ENCODE data around the gene MAP4K1.
A peak's percentile ranks its signal among the peaks of the same experiment; 100 is the strongest.

The MAP4K1 gene

DNA sequence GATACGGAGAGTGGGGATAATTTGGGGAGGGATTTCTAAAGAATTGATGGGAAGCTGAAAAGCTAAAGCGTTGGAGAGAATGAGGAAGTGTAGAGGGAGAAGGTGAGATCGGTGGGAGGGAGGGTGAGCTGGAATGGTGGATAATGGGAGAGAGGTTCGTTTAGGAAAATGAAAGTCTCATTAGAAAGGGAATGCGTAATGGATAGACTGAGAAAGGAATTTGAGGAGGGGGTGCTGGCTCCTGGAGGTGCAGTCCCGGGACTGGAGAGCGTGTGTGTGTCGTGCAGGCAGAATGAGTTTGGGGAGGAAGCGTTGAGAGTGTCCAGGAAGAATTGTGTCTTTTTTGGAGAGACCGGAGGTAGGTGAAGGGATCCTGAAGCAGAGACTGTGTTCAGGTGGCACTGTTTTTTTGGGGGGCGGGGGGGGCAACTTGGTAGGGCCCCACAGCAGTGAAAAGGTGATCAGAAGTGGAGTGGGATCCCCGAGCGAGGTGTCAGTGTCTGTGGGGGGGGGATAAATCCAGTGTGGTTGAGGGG lies 31.1 kb upstream of the MAP4K1 start:
- H4K20me1 ChIP-seq (ENCODE audit: insufficient read depth, low read length), result peaks cover 49% of the 10 kb centered on the region
- peaks cover 64% of the 10 kb centered on the region for H3K79me2 ChIP-seq (ENCODE audit: low read length)
- H3K9me3 ChIP-seq (ENCODE audit: insufficient read depth, low read length), result no peaks in the 10 kb centered on the region
- H3K27ac ChIP-seq (ENCODE audit: low read length), result no peak overlapping the region
- peaks cover 20% of the 10 kb centered on the region for H3K36me3 ChIP-seq (replicated peaks; ENCODE audit: low read depth, low read length)
- peak overlapping the region; percentile 99 for H3K9ac ChIP-seq (ENCODE audit: low read length)
- peak overlapping the region; percentile 94 for H3K4me2 ChIP-seq (ENCODE audit: low read length)
- TF ChIP-seq, protein P1, sequence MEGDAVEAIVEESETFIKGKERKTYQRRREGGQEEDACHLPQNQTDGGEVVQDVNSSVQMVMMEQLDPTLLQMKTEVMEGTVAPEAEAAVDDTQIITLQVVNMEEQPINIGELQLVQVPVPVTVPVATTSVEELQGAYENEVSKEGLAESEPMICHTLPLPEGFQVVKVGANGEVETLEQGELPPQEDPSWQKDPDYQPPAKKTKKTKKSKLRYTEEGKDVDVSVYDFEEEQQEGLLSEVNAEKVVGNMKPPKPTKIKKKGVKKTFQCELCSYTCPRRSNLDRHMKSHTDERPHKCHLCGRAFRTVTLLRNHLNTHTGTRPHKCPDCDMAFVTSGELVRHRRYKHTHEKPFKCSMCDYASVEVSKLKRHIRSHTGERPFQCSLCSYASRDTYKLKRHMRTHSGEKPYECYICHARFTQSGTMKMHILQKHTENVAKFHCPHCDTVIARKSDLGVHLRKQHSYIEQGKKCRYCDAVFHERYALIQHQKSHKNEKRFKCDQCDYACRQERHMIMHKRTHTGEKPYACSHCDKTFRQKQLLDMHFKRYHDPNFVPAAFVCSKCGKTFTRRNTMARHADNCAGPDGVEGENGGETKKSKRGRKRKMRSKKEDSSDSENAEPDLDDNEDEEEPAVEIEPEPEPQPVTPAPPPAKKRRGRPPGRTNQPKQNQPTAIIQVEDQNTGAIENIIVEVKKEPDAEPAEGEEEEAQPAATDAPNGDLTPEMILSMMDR (IDR thresholded peaks at IDR 0.05; ENCODE audit: low read depth, low read length), result no peak
- no peak for TF ChIP-seq EZH2phosphoT487 (IDR thresholded peaks at IDR 0.05; ENCODE audit: low read depth)
- no peaks in the 10 kb centered on the region for H3K27me3 ChIP-seq (ENCODE audit: low read depth, low read length)
- no peak overlapping the region for H2AFZ ChIP-seq (ENCODE audit: low read depth, low read length)
- H3K4me3 ChIP-seq (ENCODE audit: low read length), result peak overlapping the region; percentile 99
- peaks cover 35% of the 10 kb centered on the region for H3K4me1 ChIP-seq (ENCODE audit: low read length)

DNA sequence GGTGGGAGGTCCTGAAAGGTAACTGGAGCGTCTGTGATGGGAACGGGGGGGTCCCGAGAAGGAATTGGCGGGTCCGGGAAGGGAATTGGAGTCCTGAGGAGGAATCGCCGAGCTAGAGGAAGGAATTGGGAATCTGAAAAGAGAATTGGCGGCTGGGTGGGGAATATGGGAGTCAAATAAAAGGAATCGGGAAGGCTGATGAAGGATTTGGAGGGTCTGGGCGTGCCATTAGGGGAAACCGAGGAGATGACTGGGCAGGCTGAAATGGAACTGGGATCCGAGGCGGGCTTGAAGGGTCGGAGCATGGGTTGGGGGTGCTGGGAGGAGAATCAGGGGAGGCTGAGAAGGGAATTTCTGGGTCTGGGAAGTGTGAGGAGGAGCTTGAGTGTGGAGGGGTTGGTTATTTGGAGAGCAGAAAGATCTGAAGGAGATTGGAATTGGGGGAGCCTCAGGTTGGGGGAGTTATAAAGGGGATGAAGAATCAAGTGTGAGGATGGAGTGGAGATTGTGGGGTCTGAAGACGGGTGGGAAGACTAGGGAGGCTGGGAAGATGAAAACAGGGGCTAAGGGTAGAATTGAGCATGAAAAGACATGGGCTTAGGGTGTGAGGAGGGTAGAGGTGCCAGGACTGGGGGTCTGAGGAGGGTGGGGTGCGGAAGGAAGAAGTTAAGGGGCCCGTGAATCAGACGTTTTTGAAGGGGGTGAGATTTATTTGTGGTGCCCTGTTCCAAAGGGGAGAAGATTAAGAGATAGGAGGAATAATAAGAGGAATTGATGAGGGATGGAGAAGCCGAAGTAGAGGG lies 30.4 kb upstream of the MAP4K1 start:
- Histone ChIP-seq H3K79me2 (ENCODE audit: low read length) (peaks cover 57% of the 10 kb centered on the region), H3K4me3 (ENCODE audit: low read length) (peak overlapping the region; percentile 99), H3K27me3 (ENCODE audit: low read depth, low read length) (no peaks in the 10 kb centered on the region), H3K36me3 (replicated peaks; ENCODE audit: low read depth, low read length) (peaks cover 15% of the 10 kb centered on the region), H3K9me3 (ENCODE audit: insufficient read depth, low read length) (no peaks in the 10 kb centered on the region), H3K27ac (ENCODE audit: low read length) (peak overlapping the region; percentile 32; the same call in 1 of the 2 replicates), H4K20me1 (ENCODE audit: insufficient read depth, low read length) (peaks cover 42% of the 10 kb centered on the region), H3K9ac (ENCODE audit: low read length) (peak overlapping the region; percentile 99), H2AFZ (ENCODE audit: low read depth, low read length) (no peak overlapping the region), H3K4me2 (ENCODE audit: low read length) (peak overlapping the region; percentile 94), H3K4me1 (ENCODE audit: low read length) (peaks cover 30% of the 10 kb centered on the region)
- TF ChIP-seq EZH2phosphoT487 (IDR thresholded peaks at IDR 0.05; ENCODE audit: low read depth), result no peak

DNA sequence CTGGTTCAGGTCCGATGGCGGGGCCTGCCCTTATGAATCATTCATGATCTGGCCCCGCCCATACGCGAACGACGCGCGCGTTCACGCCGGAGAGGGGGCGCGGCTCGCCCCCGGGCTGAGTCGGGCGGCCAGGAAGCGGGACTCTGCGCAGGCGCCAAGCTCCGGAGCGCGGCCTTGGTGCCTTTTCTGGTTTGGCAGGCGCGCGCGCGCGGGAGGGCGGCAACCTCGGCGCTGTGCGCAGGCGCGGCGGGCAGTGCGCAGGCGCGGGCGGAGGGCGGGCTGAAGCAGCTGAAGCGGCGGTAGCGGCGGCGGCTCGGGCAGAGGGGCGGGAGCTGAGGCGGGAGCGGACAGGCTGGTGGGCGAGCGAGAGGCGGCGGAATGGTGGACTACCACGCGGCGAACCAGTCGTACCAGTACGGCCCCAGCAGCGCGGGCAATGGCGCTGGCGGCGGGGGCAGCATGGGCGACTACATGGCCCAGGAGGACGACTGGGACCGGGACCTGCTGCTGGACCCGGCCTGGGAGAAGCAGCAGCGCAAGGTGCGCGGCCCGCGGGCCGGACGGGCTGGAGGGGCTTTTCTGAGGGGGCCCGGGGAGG lies 29.7 kb upstream of the MAP4K1 start, which contains the start of gene ACTN4:
ACTN4 (plus strand) TSS at position 282 of the 598 bp plus-strand sequence; CDS start at position 379, 97 bp downstream.
- peaks cover 40% of the 10 kb centered on the region for H4K20me1 ChIP-seq (ENCODE audit: insufficient read depth, low read length)
- H3K36me3 ChIP-seq (replicated peaks; ENCODE audit: low read depth, low read length), result peaks cover 14% of the 10 kb centered on the region
- peak within 1 kb of the TSS; percentile 32; the same call in 1 of the 2 replicates for H3K27ac ChIP-seq (ENCODE audit: low read length)
- peaks cover 31% of the 10 kb centered on the region for H3K4me1 ChIP-seq (ENCODE audit: low read length)
- H3K9me3 ChIP-seq (ENCODE audit: insufficient read depth, low read length), result no peaks in the 10 kb centered on the region
- H3K27me3 ChIP-seq (ENCODE audit: low read depth, low read length), result no peaks in the 10 kb centered on the region
- peak within 1 kb of the TSS; percentile 76; the same call in 1 of the 2 replicates for H2AFZ ChIP-seq (ENCODE audit: low read depth, low read length)
- TF ChIP-seq EZH2phosphoT487 (IDR thresholded peaks at IDR 0.05; ENCODE audit: low read depth), result no peak
- TF ChIP-seq, protein P1 (IDR thresholded peaks at IDR 0.05; ENCODE audit: low read depth, low read length), result no peak
- peaks cover 50% of the 10 kb centered on the region for H3K79me2 ChIP-seq (ENCODE audit: low read length)
- H3K4me3 ChIP-seq (ENCODE audit: low read length), result peak within 1 kb of the TSS; percentile 99
- peak within 1 kb of the TSS; percentile 99 for H3K9ac ChIP-seq (ENCODE audit: low read length)
- H3K4me2 ChIP-seq (ENCODE audit: low read length), result peak within 1 kb of the TSS; percentile 94

DNA sequence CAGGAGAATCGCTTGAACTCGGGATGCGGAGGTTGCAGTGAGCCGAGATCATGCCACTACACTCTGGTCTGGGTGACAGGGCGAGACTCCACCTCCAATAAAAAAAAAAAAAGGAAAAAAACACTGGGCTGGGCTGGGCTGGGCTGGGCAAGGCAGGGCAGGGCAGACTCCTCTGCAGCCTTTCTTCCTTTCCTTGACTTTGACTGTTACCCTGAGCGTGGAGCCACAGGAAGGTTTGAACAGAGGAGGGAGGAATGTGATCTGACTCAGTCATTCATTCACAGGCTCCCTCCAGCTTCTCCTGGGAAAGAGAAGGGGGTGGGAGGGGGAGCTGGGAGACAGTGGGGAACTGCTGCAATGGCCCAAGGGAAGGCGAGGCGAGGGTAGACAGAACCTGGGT lies 27.0 kb upstream of the MAP4K1 start:
- Histone ChIP-seq H3K9me3 (ENCODE audit: insufficient read depth, low read length) (no peaks in the 10 kb centered on the region), H3K9ac (ENCODE audit: low read length) (no peak overlapping the region), H3K79me2 (ENCODE audit: low read length) (peaks cover 23% of the 10 kb centered on the region), H2AFZ (ENCODE audit: low read depth, low read length) (no peak overlapping the region), H3K4me3 (ENCODE audit: low read length) (no peak overlapping the region), H3K36me3 (replicated peaks; ENCODE audit: low read depth, low read length) (peaks cover 4% of the 10 kb centered on the region), H3K4me1 (ENCODE audit: low read length) (peaks cover 18% of the 10 kb centered on the region), H3K27ac (ENCODE audit: low read length) (no peak overlapping the region), H3K27me3 (ENCODE audit: low read depth, low read length) (no peaks in the 10 kb centered on the region), H4K20me1 (ENCODE audit: insufficient read depth, low read length) (peaks cover 12% of the 10 kb centered on the region), H3K4me2 (ENCODE audit: low read length) (no peak overlapping the region)
- TF ChIP-seq EZH2phosphoT487 (IDR thresholded peaks at IDR 0.05; ENCODE audit: low read depth), result no peak
- TF ChIP-seq, protein P1 (IDR thresholded peaks at IDR 0.05; ENCODE audit: low read depth, low read length), result no peak

All from OCI-LY3 (cell line).